Suprapubic skin (tissue), 4 donors: ENCODE results near the gene ZMYM4. TPM values are rescaled to one million over a fixed set of nuclear protein-coding genes. Genes with fewer than 3 reads are reported as not detected.
"Not testable (repeated sequence)": the region's sequence is repeated elsewhere in the genome, so short reads cannot be mapped to it uniquely, and the experiment has no call there.

Experiments used
- DNase-seq, 2 donors: peaks; one replicate each; pipeline ENCODE4 v3.0.0-alpha.2; 2019; ENCODE audit warnings: low spot score in 2 of 2
- H3K27ac ChIP-seq: fragments of 200-600 bp; sonication (generic); one replicate; pipeline ENCODE4 v1.5.1; 2019
- H3K27me3 ChIP-seq: fragments of 200-600 bp; sonication (generic); one replicate; pipeline ENCODE4 v1.5.1; 2019
- H3K36me3 ChIP-seq: fragments of 200-600 bp; sonication (generic); one replicate; pipeline ENCODE4 v1.5.1; 2019
- H3K4me1 ChIP-seq: fragments of 200-600 bp; sonication (generic); one replicate; pipeline ENCODE4 v1.5.1; 2019
- H3K4me3 ChIP-seq: fragments of 200-600 bp; sonication (generic); one replicate; pipeline ENCODE4 v1.5.1; 2019; ENCODE audit warnings: mild to moderate bottlenecking
- H3K9me3 ChIP-seq: fragments of 200-600 bp; sonication (generic); one replicate; pipeline ENCODE4 v1.5.1; 2019
- CTCF ChIP-seq, 2 donors: fragments of 200-600 bp in 1 of 2; fragments of 450-650 bp in 1 of 2; sonication (generic) in 1 of 2; IDR thresholded peaks; one replicate each; pipeline ENCODE4 v1.5.1; 2016 to 2019; ENCODE audit warnings: antibody characterized with exemption in 2 of 2, mild to moderate bottlenecking in 1 of 2, moderate library complexity in 1 of 2
- EP300 ChIP-seq: sonication (generic); formaldehyde crosslinking; IDR thresholded peaks from one replicate; pipeline ENCODE4 v1.6.1; 2017; ENCODE audit warnings: antibody characterized with exemption
- POLR2A ChIP-seq, 2 donors: fragments of 450-650 bp; IDR thresholded peaks; one replicate each; pipeline ENCODE4 v1.6.1; 2017; ENCODE audit warnings: antibody characterized with exemption in 2 of 2, mild to moderate bottlenecking in 2 of 2, moderate library complexity in 2 of 2
- POLR2AphosphoS5 ChIP-seq, 3 donors: sonication (generic); formaldehyde crosslinking; IDR thresholded peaks; one replicate each; pipeline ENCODE4 v1.6.1; 2017; ENCODE audit warnings: antibody characterized with exemption in 3 of 3
- WGBS: methylation state at CpG from one replicate; pipeline ENCODE4 v1.1.5; 2018; 5-methylcytosine and 5-hydroxymethylcytosine counted together
- total RNA-seq, 4 donors: library from RNA; depleted of rRNA; stranded (reverse); fragments of >200 nt; gene quantifications; one replicate each; pipeline ENCODE4 v1.1.0, GENCODE V29; 2016

Gene ZMYM4
- total RNA-seq, 4 donors from 2014 or later = 16.9 to 43.0 (median 19.6) TPM

- Histone ChIP-seq H3K9me3 (no peaks in the 10 kb centered on the region), H3K27ac (no peak overlapping the region), H3K4me3 (no peak overlapping the region), H3K27me3 (no peaks in the 10 kb centered on the region), H3K4me1 (peaks cover 2% of the 10 kb centered on the region), H3K36me3 (peaks cover 4% of the 10 kb centered on the region)
- TF ChIP-seq CTCF (IDR thresholded peaks at IDR 0.05) (no peak), POLR2AphosphoS5 (IDR thresholded peaks at IDR 0.05) (no peak), EP300 (no peak), POLR2A (IDR thresholded peaks at IDR 0.05) (no peak)
- no peak for DNase-seq
- WGBS = 36% methylated on average over 4 of the region's 4 CpGs
Observed at GRCh38 chr1:35369922-35370671, 101.6 kb downstream of the ZMYM4 start.

GRCh38 chr1:35371506-35371905, 103.0 kb downstream of the ZMYM4 start:
- no peak for TF ChIP-seq POLR2AphosphoS5 (IDR thresholded peaks at IDR 0.05)
- no peak for TF ChIP-seq POLR2A (IDR thresholded peaks at IDR 0.05)
- no peak for TF ChIP-seq CTCF (IDR thresholded peaks at IDR 0.05)
- no peak for TF ChIP-seq EP300
- H3K4me3 ChIP-seq = no peak overlapping the region
- no peak overlapping the region for H3K27ac ChIP-seq
- peaks cover 4% of the 10 kb centered on the region for H3K36me3 ChIP-seq
- no peaks in the 10 kb centered on the region for H3K27me3 ChIP-seq
- H3K9me3 ChIP-seq = no peaks in the 10 kb centered on the region
- peaks cover 2% of the 10 kb centered on the region for H3K4me1 ChIP-seq
- WGBS = 88% methylated on average over 4 of the region's 4 CpGs
- DNase-seq = no peak

- H3K27ac ChIP-seq = no peak overlapping the region
- peaks cover 11% of the 10 kb centered on the region for H3K36me3 ChIP-seq
- no peaks in the 10 kb centered on the region for H3K27me3 ChIP-seq
- H3K9me3 ChIP-seq = no peaks in the 10 kb centered on the region
- H3K4me3 ChIP-seq = no peak overlapping the region
- no peaks in the 10 kb centered on the region for H3K4me1 ChIP-seq
- no peak for TF ChIP-seq CTCF (IDR thresholded peaks at IDR 0.05)
- no peak for TF ChIP-seq POLR2A (IDR thresholded peaks at IDR 0.05)
- no peak for TF ChIP-seq POLR2AphosphoS5 (IDR thresholded peaks at IDR 0.05)
- TF ChIP-seq EP300 = no peak
- no peak for DNase-seq
Observed at GRCh38 chr1:35377555-35377954, 109.0 kb downstream of the ZMYM4 start.

GRCh38 chr1:35379317-35380000, 111.0 kb downstream of the ZMYM4 start:
- Histone ChIP-seq H3K4me3 (no peak overlapping the region), H3K9me3 (no peaks in the 10 kb centered on the region), H3K27me3 (no peaks in the 10 kb centered on the region), H3K4me1 (no peaks in the 10 kb centered on the region), H3K36me3 (peaks cover 8% of the 10 kb centered on the region), H3K27ac (no peak overlapping the region)
- no peak for DNase-seq
- WGBS = 90% methylated on average over 16 of the region's 16 CpGs
- TF ChIP-seq POLR2A (IDR thresholded peaks at IDR 0.05) (no peak), CTCF (IDR thresholded peaks at IDR 0.05) (no peak), EP300 (no peak), POLR2AphosphoS5 (IDR thresholded peaks at IDR 0.05) (no peak)

GRCh38 chr1:35380111-35380510, 111.6 kb downstream of the ZMYM4 start:
- not testable (repeated sequence) for H3K36me3 ChIP-seq, H3K4me3 ChIP-seq, H3K27me3 ChIP-seq, DNase-seq, H3K4me1 ChIP-seq, H3K9me3 ChIP-seq, H3K27ac ChIP-seq
- WGBS = 97% methylated on average over 6 of the region's 6 CpGs
